ENCODE data around the gene PRKCB.

The PRKCB gene

GRCh38 chr16:23987443-23987842, 151.7 kb downstream of the PRKCB start:
- DNase-seq (ENCODE audit: low read depth) = peak; percentile 83
- TF ChIP-seq, protein P1, sequence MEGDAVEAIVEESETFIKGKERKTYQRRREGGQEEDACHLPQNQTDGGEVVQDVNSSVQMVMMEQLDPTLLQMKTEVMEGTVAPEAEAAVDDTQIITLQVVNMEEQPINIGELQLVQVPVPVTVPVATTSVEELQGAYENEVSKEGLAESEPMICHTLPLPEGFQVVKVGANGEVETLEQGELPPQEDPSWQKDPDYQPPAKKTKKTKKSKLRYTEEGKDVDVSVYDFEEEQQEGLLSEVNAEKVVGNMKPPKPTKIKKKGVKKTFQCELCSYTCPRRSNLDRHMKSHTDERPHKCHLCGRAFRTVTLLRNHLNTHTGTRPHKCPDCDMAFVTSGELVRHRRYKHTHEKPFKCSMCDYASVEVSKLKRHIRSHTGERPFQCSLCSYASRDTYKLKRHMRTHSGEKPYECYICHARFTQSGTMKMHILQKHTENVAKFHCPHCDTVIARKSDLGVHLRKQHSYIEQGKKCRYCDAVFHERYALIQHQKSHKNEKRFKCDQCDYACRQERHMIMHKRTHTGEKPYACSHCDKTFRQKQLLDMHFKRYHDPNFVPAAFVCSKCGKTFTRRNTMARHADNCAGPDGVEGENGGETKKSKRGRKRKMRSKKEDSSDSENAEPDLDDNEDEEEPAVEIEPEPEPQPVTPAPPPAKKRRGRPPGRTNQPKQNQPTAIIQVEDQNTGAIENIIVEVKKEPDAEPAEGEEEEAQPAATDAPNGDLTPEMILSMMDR (IDR thresholded peaks at IDR 0.05; ENCODE audit: insufficient read depth, low read depth, low read length, missing control alignments) = no peak
- H3K4me3 ChIP-seq (ENCODE audit: low read depth, low read length) = no peak overlapping the region

- no peak overlapping the region for H3K4me3 ChIP-seq (ENCODE audit: low read depth, low read length)
- DNase-seq (ENCODE audit: low read depth) = no peak
- TF ChIP-seq, protein P1 (IDR thresholded peaks at IDR 0.05; ENCODE audit: insufficient read depth, low read depth, low read length, missing control alignments) = no peak
These were observed 154.7 kb downstream of the PRKCB start for GRCh38 chr16:23990507-23990906.

GRCh38 chr16:23991066-23991465, 155.3 kb downstream of the PRKCB start:
- DNase-seq (ENCODE audit: low read depth) = no peak
- H3K4me3 ChIP-seq (ENCODE audit: low read depth, low read length) = no peak overlapping the region
- TF ChIP-seq, protein P1 (IDR thresholded peaks at IDR 0.05; ENCODE audit: insufficient read depth, low read depth, low read length, missing control alignments) = no peak

DNA sequence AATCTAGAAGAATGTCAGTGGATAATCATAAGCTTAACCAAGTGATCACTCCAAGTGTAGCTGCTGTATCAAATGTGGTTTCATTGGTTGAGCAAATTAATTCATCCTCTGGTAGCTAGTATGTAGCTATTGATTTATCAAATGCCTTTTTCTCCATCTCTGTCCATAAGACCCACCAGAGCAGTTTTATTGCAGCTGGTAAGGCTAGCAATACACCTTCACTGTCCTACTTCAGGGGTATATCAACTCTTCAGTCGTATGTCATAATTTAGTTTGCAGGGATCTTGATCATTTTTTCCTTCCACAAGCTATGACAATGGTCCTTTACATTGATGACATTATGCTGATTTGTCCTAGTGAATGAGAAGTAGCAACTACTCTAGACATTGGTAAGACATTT, 158.8 kb downstream of the PRKCB start:
- DNase-seq (ENCODE audit: low read depth) = no peak
- no peak overlapping the region for H3K4me3 ChIP-seq (ENCODE audit: low read depth, low read length)
- TF ChIP-seq, protein P1 (IDR thresholded peaks at IDR 0.05; ENCODE audit: insufficient read depth, low read depth, low read length, missing control alignments) = no peak

- DNase-seq (ENCODE audit: low read depth) = no peak
- TF ChIP-seq, protein P1 (IDR thresholded peaks at IDR 0.05; ENCODE audit: insufficient read depth, low read depth, low read length, missing control alignments) = no peak
- H3K4me3 ChIP-seq (ENCODE audit: low read depth, low read length) = no peak overlapping the region
These were observed 160.6 kb downstream of the PRKCB start for GRCh38 chr16:23996258-23996955.

GRCh38 chr16:23998771-23999170, 163.0 kb downstream of the PRKCB start:
- TF ChIP-seq, protein P1 (IDR thresholded peaks at IDR 0.05; ENCODE audit: insufficient read depth, low read depth, low read length, missing control alignments) = no peak
- DNase-seq (ENCODE audit: low read depth) = no peak
- H3K4me3 ChIP-seq (ENCODE audit: low read depth, low read length) = no peak overlapping the region

- DNase-seq (ENCODE audit: low read depth) = peak; percentile 58
- TF ChIP-seq, protein P1 (IDR thresholded peaks at IDR 0.05; ENCODE audit: insufficient read depth, low read depth, low read length, missing control alignments) = no peak
- no peak overlapping the region for H3K4me3 ChIP-seq (ENCODE audit: low read depth, low read length)
These were observed 163.9 kb downstream of the PRKCB start for GRCh38 chr16:23999663-24000062.
